Activated CD4-positive, CD25-positive, alpha-beta regulatory T cell treated with anti-CD3 and anti-CD28 coated beads, Interleukin-2, amount 50 U/mL, for 16 hours (primary cell): ENCODE results near the gene C1QTNF4.
A peak's percentile ranks its signal among the peaks of the same experiment; 100 is the strongest.

Source experiments
- DNase-seq: peaks from one replicate; pipeline ENCODE4 v3.0.0-alpha.2; 2020; ENCODE audit warnings: low read depth, low spot score

C1QTNF4 gene

DNA sequence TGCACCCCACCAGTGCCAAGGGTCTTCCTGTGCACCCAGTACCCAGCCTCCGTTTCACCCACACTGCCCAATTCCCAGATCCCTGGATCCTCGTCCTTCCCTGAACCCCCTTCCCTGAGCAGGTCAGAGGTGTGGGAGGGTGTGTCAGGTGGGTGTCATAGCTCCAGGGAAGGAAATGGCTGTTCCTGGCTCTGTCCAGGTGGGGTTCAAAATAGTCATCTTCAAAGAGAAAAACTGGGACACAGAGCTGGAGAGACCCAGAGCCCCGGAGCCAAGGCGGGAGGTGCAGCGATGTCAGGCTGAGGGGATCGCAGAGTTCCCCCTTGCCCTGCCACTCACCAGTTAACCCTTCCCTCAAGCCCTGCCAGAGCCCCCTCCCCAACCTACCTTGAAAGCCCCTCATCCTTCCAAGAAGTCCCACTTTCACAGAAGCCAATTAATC is 698 bp downstream of the C1QTNF4 start:
- DNase-seq = no peak

DNA sequence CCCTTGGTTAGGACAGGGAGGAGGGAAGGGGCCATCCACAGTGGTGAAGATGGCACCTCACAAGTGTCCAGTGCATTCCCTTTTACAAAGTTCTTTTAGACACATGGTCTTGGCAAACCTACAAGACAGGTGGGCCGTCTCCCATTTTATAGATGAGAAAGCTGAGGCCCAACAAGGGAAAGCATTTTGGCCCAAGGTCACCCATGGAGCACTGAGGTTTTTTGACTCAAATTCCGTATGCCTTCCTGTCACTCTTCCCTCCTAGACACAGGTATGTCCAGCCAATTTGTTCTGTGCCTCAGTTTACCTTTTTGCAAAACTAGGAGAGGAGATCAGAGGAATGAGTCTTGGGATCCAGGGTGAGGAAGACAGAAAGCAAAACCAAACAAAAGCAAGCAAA is 1.2 kb downstream of the C1QTNF4 start:
- no peak for DNase-seq

DNA sequence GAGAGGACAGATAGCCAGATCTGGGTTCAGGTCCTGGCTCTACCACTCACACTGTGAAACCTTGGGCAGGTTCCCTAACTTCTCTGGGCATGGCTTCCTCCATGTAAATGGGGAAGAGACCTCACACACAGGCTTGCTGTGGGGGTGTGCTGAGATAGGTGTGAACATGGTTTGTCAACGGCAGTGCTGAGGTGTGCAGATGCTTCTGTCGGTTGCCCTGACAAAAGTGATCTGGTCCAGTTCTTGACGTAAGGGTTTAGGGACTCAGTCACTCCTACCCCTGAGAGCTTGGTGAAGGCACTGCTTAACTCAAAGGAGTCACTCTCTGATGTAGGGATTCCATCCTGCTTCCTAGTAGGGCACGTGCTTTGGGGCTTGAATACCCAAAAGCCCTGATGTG is 2.0 kb downstream of the C1QTNF4 start:
- no peak for DNase-seq

DNA sequence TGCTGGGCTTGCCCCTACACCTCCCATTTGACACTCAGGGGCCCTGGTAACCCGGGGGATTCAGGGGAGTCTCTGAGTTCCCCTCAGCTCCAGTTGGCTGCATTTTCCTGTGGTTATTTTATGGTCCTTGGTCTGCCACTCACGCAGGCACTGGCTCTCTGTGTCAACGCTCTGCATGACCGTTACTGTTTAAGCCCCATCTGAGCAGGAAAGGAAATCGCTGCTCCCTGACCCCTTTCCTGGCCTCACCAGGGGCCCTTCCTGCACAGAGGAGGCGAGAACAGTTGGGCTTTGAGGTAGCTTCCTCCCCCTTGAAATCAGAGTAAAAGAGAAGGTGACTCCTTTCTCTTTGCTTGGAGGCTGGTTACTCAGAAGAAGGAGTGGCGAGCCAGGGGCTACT is 2.4 kb downstream of the C1QTNF4 start:
- DNase-seq = no peak

DNA sequence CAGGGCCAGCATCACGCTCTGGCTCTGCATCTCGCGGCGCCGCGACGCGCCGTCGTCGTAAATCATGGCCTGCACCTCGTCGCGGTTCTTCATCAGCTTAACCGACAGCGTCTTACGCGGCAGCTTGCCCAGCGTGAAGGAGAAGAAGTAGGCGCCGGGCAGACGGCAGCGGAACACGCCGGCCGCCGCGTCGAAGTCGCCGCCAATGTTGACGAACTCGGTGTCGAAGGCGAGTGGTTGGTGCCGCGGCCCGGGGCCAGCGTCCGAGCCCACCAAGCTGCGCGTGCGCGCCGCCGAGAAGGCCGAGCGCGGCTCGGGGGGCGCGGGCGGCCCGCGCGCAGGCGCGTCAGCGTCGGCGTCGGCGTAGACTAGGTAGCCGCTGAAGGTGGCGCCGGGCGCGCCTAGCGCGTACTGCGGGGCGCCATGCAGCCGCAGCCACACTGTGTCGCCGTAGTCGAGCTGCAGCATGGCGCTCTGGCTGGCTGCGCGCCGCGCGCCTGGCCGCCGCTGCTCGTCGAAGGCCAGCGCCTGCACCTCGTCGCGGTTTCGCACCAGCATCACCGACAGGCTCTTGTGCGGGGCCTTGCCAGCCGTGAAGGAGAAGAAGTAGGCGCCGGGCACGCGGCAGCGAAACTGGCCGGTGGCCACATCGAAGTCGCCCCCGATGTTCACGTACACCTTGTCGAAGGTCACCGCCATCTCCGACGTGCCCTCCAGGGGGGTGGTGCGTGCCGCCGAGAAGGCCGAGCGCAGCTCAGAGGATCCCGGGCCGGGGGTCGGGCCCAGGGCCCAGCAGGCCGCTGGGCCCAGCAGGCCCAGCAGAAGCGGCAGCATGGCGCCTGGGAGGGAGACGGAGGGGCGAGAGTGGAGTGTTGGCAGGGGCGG is 4.0 kb downstream of the C1QTNF4 start:
- DNase-seq = no peak

DNA sequence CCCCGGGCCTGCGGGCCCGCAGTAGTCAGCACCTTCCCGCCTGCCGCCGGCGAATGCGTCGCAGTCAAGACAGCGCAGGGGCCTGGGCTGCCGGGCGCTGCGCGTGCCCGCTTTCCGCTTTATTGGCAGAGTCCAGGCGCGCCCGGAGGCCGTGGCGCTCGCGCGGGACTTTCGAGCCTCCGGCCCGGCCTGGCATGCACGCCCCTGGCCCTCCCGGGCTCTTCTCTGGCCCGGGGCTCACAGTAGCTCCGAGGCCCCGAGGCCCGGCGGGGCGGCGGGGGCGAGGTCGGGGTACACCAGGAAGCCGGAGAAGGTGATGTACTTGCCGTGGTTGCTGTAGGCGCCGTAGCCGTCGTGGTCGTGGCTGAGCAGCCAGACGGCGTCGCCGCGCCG is 4.6 kb downstream of the C1QTNF4 start:
- DNase-seq = no peak

DNA sequence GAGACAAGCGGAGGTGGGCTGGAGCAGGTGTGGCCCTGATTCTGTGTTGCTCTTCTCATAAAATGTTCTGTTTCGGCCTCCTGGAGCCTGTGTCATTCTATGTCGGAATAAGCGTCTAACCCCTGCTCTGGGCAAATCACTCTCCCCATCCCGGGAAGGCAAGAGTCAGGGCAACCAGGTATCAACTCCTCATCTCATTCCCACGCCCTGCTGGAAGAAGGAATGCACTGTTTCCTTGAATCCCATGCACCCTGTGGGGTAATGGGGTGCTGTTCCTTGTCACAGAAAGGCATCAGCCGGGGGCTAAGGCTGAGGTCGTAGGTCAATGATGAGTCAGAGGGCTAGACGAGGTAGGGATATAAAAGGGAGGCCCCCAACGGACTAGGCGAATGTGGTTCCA is 5.1 kb downstream of the C1QTNF4 start:
- DNase-seq = no peak

DNA sequence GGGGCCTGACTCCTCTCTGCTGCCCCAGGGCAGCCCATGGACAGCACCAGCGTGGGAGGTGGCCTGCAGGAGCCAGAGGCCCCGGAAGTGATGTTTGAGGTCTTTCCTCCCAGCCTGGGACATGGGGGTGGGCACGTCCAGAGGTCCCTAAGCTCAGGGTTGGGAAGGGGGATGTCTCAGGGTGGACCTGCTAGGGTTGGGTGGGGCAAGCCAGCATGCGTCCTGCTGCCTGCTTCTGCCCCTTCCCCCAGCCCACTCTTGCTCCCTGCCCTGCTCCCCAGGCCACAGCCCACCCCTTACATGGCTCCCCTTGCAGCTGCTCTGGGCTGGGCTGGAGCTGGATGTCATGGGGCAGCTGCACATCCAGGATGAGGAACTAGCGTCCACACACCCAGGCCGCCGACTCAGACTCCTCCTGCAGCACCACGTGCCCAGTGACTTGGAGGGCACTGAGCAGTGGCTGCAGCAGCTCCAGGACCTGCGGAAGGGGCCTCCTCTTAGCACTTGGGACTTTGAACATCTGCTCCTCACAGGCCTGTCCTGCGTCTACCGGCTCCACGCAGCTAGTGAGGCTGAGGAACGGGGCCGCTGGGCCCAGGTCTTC is 6.4 kb downstream of the C1QTNF4 start:
- no peak for DNase-seq

DNA sequence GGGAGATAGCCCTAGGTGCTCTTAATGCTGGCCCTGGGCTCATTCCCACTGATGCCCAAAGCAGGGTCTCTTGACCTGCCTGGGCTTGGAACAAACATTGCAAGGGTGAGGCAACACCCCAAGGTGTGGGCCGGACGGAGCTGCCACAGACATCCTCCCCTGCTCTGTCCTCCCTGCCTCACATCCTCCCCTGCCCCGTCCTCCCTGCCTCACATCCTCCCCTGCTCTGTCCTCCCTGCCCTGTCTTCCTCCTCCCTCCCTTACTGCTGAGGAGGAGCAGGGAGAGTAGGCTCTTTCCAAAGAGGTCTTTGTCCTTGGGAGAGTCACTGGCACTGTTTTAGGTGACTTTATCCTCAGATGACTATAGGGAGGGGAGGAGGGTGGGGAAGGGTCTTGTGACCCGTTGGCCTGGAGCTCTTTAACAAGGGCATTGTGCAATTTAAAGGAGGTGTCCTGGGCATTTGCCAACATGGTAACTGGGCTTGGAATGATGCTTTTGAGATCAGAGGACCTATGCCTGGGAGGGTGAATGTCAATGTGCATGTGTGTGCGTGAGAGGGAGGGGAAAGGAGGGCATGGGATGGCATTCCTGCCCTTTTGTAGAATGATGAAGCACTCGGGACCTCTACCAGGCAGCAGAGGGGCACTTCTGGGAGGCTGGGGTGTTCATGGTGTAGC is 7.0 kb downstream of the C1QTNF4 start:
- DNase-seq = no peak

DNA sequence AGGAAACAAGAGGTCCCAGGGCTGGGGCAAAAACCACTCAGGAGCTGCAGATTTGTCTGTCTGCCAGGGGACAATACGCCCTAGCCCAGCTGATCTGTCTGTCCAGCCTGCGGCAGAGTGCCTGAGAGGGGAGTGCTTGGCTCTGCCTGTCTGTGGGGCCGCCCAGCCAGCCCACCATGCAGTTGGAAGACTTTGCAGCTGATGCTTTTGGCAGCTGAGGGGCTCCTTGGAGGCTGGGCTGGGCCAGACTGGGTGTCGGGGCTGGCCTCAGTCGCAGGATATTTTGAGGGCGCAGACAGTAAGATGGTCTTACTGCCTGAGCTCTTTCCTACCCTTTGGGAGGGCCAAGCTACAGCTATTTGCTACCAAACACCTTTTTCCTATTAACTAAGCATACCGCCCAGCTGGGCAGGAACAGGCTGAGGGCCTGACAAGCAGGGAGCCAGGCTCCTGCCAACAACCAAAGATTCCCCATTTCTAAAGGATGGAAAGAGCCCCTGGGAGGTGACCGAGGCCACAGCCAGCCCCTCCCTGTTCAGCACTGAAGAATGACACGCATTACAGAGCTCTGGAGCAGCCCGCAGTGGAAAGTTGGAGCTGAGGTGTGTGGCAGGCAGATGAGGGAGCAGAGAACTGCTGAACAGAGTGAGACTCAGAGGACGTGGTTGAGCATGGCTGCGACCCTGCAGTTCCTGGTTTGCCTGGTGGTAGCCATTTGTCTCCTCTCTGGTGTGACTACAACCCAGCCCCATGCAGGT is 7.9 kb downstream of the C1QTNF4 start, which contains the start of gene FAM180B:
TSS of gene FAM180B (plus strand) at position 581 of the 758 bp plus-strand sequence. CDS start at position 672, 91 bp downstream.
- no peak for DNase-seq

DNA sequence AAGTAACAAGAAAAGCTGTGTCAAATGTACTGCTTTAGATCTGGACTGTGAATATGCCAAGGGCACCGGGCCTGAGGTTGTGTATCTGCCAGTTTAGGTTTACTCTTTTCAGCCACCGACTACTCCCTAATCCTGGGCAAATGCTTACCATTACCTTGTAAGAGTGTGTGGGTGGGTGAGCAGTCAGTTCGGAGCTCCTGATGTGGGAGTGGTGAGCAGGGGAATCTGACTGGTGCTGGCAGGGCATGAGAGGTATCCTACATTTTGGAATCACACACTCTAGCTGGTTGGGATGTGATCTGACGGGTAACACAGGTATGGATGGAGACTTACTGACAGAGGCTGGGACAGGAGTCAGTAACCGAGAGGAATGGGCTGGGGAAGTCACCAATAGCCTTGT is 10.4 kb downstream of the C1QTNF4 start:
- DNase-seq = no peak

DNA sequence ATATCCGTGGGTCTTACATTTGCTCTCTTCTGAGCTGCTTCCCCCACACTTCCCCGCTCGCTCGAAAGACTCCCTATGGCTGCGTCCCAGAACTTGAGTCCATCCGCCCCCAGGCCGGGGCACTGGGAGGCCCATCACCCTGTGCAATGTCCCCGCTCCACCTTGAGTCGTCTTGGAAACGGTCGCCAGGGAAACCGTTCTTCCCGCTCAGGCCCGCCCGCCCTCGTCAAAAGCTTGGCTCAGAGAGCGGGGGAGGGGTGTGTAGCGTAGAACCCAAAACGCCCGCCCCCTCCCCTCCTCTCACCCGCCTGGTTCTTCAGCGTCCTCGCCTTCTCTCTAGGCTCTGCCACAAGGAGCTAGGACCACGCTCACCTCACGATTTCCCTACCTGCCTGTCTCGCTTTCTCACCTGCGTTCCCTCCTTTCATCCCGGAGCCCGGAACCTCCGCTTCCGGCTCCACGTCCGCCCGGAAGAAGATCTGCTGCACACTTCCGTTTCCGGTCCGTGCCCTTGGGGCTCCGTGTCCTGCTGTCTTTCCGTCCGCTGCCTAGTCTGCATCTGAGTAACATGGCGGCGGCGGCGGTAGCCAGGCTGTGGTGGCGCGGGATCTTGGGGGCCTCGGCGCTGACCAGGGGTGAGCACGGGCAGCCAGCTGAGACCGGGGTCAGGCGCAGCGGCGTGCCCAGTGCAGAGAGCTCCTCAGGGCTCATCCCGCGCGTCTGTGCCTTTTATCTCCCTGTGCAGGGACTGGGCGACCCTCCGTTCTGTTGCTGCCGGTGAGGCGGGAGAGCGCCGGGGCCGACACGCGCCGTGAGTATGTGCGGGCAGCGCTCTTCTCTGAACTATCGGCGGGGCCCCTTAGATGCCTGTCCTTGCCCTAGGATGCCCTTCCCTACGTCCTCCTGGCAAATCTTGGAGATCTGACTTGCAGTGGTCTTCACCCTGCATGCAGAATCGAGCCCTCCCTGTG is 15.4 kb downstream of the C1QTNF4 start, which contains the start of the genes KBTBD4 and NDUFS3:
TSS of gene KBTBD4 (minus strand) at position 447 of the 971 bp plus-strand sequence. CDS start at position 428, 19 bp downstream.
TSS of gene NDUFS3 (plus strand) at position 551 of the 971 bp plus-strand sequence. CDS start at position 569, 18 bp downstream.
- peak; percentile 84 for DNase-seq

DNA sequence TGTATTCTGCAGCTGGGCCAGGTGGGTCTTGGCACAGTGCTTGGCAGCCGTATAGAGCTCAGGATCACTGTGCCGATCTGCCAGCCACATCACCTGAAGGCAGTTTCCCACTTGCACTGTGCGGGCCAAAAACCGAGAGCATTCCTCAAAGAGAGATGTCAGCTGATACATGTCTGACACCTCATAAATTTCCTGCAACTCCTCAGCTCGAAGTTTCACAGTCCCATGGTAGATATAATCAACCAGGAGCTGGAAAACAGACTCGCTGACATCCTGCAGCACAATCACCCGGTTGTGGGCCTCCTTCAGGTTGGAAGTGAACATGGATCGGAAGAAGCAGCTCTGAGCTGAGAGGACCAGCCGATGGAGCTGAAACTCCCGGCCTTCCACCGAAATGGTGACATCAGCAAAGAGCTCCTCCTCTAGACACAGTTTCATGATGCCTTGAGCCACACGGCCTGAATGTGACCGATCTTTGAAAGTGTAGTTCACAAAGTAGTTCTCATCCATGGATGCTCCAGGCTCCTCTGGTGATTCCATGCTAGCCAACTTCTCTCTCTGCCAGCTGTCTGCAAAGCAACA is 16.7 kb downstream of the C1QTNF4 start:
- DNase-seq = no peak

DNA sequence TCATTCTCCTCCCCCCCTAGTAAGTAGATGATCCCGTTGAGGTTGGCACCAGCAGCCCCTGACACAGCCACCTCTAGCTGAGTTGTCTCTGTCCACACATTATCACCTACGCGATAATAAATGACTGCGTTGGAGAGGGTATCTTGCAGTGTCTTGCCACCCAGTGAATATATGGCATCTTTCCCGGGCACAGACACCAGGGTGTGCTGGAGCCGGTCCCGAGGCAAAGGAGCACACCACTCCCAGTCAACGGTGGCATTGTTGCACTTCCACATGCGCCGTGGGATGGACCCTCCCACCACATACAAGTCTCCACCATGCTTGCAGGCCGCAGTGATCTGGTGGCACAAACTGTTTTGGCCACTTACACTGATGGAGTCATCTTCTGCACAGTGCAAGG is 20.9 kb downstream of the C1QTNF4 start:
- DNase-seq = no peak

DNA sequence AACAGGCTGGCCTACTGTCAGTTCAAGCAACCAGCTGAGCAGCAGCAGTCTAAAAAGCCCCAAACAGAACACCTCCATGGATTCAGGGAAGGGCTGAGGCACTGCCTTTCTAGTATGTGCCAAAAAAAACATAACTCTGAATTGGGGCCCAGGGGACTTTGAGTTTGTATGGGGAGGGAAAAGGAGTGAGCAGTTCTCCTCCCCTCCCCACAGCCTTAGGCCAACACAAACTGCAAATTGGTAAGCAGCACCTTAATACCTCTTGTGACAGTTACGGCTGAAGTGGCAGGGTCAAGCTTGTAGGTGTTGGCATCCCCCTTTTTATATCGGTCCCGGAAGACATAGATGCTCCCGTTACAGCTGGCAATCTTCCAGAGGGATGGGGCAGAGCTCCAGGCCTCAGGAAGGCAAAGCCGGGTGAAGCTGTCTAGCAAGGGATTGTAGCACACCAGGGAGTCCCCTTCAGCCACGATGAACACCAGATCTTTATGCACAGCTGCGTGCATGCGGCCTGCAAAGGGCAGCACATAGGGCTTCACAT is 21.4 kb downstream of the C1QTNF4 start:
- DNase-seq = no peak

DNA sequence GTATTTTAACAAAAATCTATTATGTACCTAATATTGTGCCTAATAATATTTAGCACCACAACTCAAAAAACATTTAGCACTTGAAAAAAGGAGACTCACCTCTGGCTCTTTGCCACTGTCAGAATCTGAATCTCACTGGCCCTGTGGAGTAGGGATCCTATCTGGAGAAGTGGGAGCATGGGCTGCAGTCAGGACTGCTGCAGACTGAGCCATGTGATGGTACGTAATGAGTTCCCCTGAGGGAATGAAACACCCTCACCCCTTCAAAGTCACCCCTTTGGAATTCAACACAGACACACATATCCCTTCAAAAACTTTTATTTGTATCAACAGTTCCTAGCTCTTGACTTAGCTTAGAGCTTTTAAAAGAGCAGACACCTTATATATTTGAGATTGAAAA is 22.3 kb downstream of the C1QTNF4 start:
- no peak for DNase-seq

DNA sequence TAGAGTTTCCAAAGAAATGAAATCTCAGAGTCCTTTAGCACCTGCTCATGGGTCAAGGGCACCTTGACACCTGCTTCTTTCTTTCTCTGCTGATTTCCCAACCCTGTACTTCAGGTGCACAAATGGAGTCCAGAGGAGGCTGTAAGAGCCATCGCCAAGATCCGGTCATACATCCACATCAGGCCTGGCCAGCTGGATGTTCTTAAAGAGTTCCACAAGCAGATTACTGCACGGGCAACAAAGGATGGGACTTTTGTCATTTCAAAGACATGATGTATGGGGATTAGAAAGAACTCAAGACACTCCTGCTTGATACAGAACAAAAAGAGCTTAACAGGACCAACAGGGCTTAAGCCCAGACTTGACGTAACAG is 22.9 kb downstream of the C1QTNF4 start:
- no peak for DNase-seq

DNA sequence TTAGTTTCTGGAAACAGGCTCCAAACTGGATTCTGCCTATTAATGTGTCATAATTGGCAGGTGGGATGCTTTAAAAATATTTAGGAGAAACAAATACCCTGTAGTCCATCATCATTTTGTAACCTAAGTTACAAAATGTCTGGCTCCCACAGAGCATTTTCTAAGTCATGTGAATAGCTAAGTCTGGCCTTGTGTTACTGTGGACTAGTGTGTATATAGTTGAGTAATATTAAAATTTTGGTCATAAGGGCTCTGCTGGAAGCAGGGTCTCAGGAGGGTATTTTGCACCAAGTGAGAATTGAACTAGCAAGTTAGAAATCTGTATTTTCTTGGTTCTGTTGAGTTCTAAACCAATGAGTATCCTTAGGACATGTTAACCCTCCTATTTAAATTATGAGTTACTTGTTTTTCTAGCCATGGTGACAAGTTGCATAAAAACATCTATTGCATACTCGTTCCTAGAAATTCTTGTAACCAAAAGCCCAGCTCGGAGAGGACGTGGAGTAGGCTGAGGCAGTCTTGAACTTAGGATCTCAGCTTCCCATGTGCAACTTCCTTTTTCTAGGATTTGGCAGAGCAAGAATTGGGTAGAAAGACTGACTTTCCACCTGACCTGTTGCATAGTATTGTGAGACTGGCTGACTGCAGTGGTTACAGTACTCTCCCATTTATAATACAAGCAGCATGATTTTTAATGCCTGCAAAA is 23.4 kb downstream of the C1QTNF4 start:
- no peak for DNase-seq

DNA sequence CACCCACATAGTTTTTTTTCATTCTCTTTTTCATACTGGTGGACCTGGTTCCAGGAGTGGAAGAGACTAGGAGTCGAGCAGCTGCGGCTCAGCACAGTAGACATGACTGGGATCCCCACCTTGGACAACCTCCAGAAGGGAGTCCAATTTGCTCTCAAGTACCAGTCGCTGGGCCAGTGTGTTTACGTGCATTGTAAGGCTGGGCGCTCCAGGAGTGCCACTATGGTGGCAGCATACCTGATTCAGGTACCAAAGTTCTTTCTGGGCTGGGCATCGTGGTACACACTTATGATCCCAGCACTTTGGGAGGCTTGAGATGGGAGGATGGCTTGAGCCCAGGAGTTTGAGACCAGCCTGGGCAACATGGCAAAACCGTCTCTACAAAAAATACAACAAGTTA is 24.6 kb downstream of the C1QTNF4 start:
- DNase-seq = no peak
